GM18508 (cell line): ENCODE results near the gene PSD4.
A peak's percentile ranks its signal among the peaks of the same experiment; 100 is the strongest.

Experiments
- ATAC-seq: cut with Tn5 transposase; IDR thresholded peaks from one replicate; pipeline ENCODE4 v1.9.1; 2021; ENCODE audit warnings: moderate number of reproducible peaks; ENCODE audit not compliant: insufficient read depth, unreplicated experiment

The PSD4 gene

DNA sequence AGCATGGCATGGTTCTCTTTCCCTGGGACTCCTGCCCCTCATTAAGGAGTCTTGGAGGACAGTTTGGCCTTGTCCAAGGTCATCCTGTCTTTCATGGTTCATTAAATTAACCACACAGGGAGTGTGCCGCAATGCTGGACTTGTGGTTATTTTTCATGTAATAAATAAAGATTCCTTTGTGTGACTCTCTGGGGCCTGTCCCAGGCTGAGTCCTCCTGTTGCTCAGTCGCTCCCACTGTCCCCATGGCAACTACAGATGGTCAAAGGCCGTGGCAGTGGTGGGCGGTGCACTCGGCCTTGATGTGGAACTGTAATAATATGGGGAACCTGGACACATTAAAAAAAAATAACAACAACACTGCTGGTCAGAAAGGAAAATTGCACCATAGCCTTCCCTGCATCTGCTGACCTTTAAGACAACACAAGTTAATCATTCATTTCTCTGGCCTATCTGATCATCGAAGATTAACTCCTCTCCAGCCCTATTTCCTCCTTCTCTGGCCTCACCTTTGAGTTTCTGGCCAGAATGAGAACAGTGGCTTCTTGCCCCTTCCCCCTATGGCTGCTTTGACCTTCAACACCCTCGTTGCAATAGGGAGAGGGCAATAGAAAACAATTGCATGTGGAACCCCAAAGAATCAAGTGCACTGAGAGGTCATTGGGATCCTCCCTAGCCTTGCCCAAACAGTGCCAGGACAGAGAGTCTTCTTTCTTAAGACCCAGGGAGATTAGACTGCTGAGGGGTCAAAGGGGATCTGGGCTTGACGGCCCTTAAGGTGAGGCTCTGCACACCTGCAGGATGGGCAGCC is 44.7 kb downstream of the PSD4 start:
- ATAC-seq = peak; percentile 60

DNA sequence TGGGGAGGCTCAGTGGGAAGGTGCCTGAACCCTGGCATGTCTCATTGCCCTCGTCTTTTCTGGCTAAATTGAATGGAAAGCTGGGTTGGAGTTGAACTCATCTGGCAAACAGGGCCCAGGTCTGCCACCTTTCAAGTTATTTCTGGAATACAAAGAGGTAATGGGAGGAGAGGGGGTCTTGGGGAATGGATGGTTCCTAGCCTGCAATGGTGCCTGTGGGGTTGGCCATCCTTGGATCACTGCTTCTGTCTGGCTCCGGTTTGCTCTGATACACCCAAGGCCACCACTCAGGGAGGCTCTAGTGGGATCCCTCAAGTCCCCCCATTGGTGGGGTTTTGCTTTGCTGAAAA is 45.3 kb downstream of the PSD4 start:
- no peak for ATAC-seq

- no peak for ATAC-seq
These were observed 45.7 kb downstream of the PSD4 start for GRCh38 chr2:113219525-113219888.

GRCh38 chr2:113219889-113220641 is 46.3 kb downstream of the PSD4 start:
- no peak for ATAC-seq

DNA sequence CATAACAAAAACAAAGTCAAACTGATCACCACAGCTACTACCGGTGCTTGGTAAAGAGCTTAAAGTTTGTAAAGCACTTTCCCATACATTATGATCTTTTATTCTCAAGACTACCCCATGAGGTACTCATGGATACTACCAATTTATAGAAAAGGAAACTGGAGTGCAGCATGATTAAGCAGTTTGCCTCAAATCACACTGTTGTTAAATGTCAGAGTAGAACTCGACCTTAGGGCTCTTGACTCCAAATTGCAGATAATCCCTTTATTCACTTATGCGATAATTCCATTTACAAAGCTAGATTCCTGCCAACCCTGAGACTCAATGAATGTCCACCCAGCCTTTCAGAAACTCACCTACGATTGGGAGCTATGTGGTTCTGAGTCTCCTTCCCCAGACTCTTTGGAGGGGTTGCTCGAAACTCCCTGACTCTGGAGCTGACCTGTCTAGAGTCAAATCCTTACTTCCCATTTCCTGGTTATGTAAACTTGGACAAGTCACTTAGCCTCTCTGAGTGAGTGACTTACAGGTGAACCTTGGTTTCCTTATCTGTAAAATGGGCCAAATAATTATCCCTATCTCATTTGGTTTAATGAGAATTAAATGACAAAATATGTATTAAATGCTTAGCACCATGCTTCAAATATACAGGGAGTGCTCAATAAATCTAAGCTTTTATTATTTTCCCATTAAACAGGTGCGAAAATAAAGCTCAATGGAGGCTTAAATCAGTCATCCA is 47.4 kb downstream of the PSD4 start:
- ATAC-seq = no peak

GRCh38 chr2:113221846-113222245 is 48.1 kb downstream of the PSD4 start:
- no peak for ATAC-seq

- ATAC-seq = no peak
These were observed 50.0 kb downstream of the PSD4 start for GRCh38 chr2:113223813-113224212.

- ATAC-seq = no peak
These were observed 51.0 kb downstream of the PSD4 start for GRCh38 chr2:113224647-113225236.

DNA sequence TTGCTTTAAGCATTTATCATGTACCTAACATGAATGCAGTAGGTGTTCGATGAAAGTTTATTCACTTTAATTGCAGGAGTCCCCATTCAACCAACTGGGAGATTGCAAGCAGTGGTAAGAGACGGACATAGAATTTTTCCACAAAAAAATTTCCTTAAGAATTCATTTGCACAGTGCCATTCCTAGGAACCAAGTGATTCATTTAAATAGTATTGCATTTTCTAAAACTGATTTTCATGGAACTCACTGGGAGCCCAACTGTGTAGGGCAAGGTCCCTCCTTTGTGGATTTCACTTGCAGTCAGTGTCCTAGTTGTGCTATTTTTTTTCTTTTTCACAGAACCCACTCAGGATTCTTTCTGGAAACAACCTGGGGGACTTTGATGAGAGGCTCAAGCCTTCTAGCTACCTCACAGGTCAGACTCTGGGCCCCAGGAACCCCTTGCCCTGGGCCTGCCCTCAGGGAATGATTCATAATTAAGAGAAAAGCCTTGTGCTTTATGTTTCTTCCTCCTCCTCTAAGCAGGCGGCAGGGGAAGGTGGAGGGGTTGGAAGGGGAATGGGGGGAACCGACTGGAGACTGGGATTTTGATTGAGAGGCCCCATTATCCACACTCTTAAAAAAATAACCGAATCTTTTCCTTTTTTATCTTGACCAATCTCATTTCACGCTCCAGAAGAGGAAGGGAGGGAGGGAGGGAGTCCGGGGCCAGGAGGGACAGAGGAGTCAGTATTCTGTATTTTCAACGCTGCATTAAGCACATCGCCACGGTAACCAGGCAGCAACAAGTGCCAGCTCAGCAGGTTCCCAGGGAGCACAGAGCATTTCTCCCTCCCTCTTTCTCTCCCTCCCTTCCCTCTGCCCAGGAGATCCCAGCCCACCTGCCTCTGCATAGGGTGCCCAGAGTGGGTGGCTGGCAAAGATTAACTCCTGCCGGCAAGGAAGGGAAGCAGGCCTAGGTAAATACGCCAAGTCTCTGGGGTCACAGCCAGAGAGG is 51.8 kb downstream of the PSD4 start:
- ATAC-seq = no peak

DNA sequence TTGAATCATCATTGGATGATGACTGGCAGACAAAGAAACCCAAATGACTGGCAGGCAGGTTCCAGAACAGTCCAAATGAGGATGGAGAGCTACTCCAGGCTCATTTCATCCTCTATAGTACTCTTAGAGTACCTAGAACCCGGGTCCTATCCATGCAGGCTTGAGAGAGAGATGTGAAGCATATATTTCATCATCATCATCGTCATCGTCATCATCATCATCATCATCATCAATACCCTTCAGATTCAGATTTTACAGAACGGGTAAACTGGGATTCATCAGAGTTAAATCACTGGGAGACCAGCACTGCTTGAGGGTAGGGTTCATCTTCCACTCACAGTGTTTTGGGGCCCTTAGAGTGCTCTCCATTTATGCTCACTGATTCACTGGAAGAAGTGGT is 52.7 kb downstream of the PSD4 start:
- ATAC-seq = no peak

GRCh38 chr2:113227290-113227689 is 53.5 kb downstream of the PSD4 start:
- no peak for ATAC-seq

- ATAC-seq = no peak
These were observed 53.9 kb downstream of the PSD4 start for GRCh38 chr2:113227698-113228097.

GRCh38 chr2:113228351-113228750 is 54.6 kb downstream of the PSD4 start:
- no peak for ATAC-seq

GRCh38 chr2:113228991-113229716 is 55.4 kb downstream of the PSD4 start:
- ATAC-seq = no peak

GRCh38 chr2:113229795-113230194 is 56.0 kb downstream of the PSD4 start:
- no peak for ATAC-seq

- ATAC-seq = no peak
These were observed 56.8 kb downstream of the PSD4 start for GRCh38 chr2:113230531-113230930.

- ATAC-seq = no peak
These were observed 57.3 kb downstream of the PSD4 start for GRCh38 chr2:113231064-113231463.

GRCh38 chr2:113232123-113232522 is 58.4 kb downstream of the PSD4 start:
- no peak for ATAC-seq

GRCh38 chr2:113232740-113233139 is 59.0 kb downstream of the PSD4 start:
- ATAC-seq = no peak
